Endothelial cell of umbilical vein (primary cell): ENCODE results near the gene BRF1. TPM values are rescaled to one million over a fixed set of nuclear protein-coding genes. Genes with fewer than 3 reads are reported as not detected.

Experiments used
- BruUV-seq: library from RNA; stranded (reverse); fragments of 400-500 nt; replicated peaks from 2 replicates; lab custom pipeline; 2021; lab: Mats Ljungman, UMichigan
- CTCF ChIA-PET: fragments of 300-600, 350-600 bp; sonication (Branson Sonifier 250); formaldehyde crosslinking; loops from one replicate; lab custom pipeline; 2021; ENCODE audit warnings: antibody characterized with exemption, inconsistent platforms; lab: Charles Lee
- POLR2A ChIA-PET: fragments of 300-600, 350-600 bp; sonication (Branson Sonifier 250); formaldehyde crosslinking; loops from one replicate; lab custom pipeline; 2021; ENCODE audit warnings: antibody characterized with exemption, inconsistent platforms; lab: Charles Lee
- DNase-seq: peaks from one replicate; pipeline ENCODE4 v3.0.0-alpha.2; 2011; ENCODE audit warnings: low read depth, low spot score
- FAIRE-seq: peaks from 2 replicates; lab custom pipeline; 2011; peaks lifted over from hg19 to GRCh38; lab: Jason Lieb, UNC
- H2AFZ ChIP-seq: 2 replicates; pipeline ENCODE4 v1.6.0; 2012; ENCODE audit warnings: low read depth, low read length, control low read depth, inconsistent platforms
- H3K27ac ChIP-seq: 2 replicates; pipeline ENCODE4 v1.5.1; 2011; ENCODE audit warnings: low read depth, mild to moderate bottlenecking, control low read depth, low read length, moderate library complexity; ENCODE audit not compliant: insufficient read depth
- H3K27me3 ChIP-seq, 2 experiments: 2 replicates each; pipeline versions ENCODE4 v1.6.0 to v1.6.1; 2011; ENCODE audit warnings: low read length in 2 of 2, mixed read lengths in 1 of 2; ENCODE audit not compliant: control insufficient read depth in 2 of 2, insufficient read depth in 2 of 2
- H3K36me3 ChIP-seq, 2 experiments: 2 replicates in 1 of 2; 3 replicates in 1 of 2; pipeline ENCODE4 v1.5.1; 2011; ENCODE audit warnings: low read length in 2 of 2, mild to moderate bottlenecking in 1 of 2, moderate library complexity in 1 of 2; ENCODE audit not compliant: control insufficient read depth in 2 of 2, insufficient read depth in 2 of 2; ENCODE audit errors: extremely low read depth in 1 of 2
- H3K4me1 ChIP-seq: 3 replicates; pipeline ENCODE4 v1.5.1; 2011; ENCODE audit warnings: mild to moderate bottlenecking, low read length; ENCODE audit not compliant: control insufficient read depth, insufficient read depth; ENCODE audit errors: extremely low read depth
- H3K4me2 ChIP-seq: 2 replicates; pipeline ENCODE4 v1.6.1; 2011; ENCODE audit warnings: low read length, control low read depth, mixed read lengths; ENCODE audit not compliant: insufficient read depth
- H3K4me3 ChIP-seq, 3 experiments: fragments of 200-600 bp in 1 of 3; sonication (generic), shearing (Covaris generic) in 1 of 3; replicated peaks in 1 of 3; 2 replicates each; pipeline ENCODE4 v1.5.1; 2011 to 2016; ENCODE audit warnings: control low read depth in 3 of 3, low read length in 3 of 3, mild to moderate bottlenecking in 2 of 3, inconsistent platforms in 1 of 3, low read depth in 1 of 3, moderate library complexity in 1 of 3; ENCODE audit not compliant: insufficient read depth in 1 of 3
- H3K79me2 ChIP-seq: 2 replicates; pipeline ENCODE4 v1.6.0; 2012; ENCODE audit warnings: low read length, inconsistent platforms; ENCODE audit not compliant: control insufficient read depth, insufficient read depth
- H3K9ac ChIP-seq: replicated peaks from 2 replicates; pipeline ENCODE3; 2011; ENCODE audit warnings: low read length, control low read depth; ENCODE audit not compliant: insufficient read depth; ENCODE audit errors: extremely low read depth
- H3K9me1 ChIP-seq: replicated peaks from 3 replicates; pipeline ENCODE4 v1.6.0; 2011; ENCODE audit warnings: mild to moderate bottlenecking, low read length; ENCODE audit not compliant: control insufficient read depth, insufficient read depth; ENCODE audit errors: extremely low read depth
- H3K9me3 ChIP-seq: replicated peaks from 2 replicates; pipeline ENCODE4 v1.5.1; 2012; ENCODE audit warnings: low read length, inconsistent platforms; ENCODE audit not compliant: control insufficient read depth, insufficient read depth
- H4K20me1 ChIP-seq: replicated peaks from 2 replicates; pipeline ENCODE3; 2011; ENCODE audit warnings: mild to moderate bottlenecking, low read length; ENCODE audit not compliant: control insufficient read depth, insufficient read depth; ENCODE audit errors: extremely low read depth
- EZH2 ChIP-seq: IDR thresholded peaks from 2 replicates; pipeline ENCODE4 v1.6.1; 2012; ENCODE audit warnings: borderline replicate concordance, low read depth, mild to moderate bottlenecking, moderate library complexity, low read length, inconsistent platforms; ENCODE audit not compliant: severe bottlenecking
- FOS ChIP-seq: IDR thresholded peaks from 2 replicates; pipeline ENCODE4 v1.6.1; 2011; ENCODE audit warnings: mild to moderate bottlenecking, low read length, moderate library complexity, borderline replicate concordance; ENCODE audit not compliant: insufficient read depth
- GATA2 ChIP-seq: IDR thresholded peaks from 2 replicates; pipeline ENCODE4 v1.7.0; 2011; ENCODE audit warnings: low read depth, mild to moderate bottlenecking, moderate library complexity, mixed read lengths, low read length; ENCODE audit not compliant: insufficient read length, insufficient read depth
- JUN ChIP-seq: IDR thresholded peaks from 2 replicates; pipeline ENCODE4 v1.6.1; 2011; ENCODE audit warnings: borderline replicate concordance, low read depth; ENCODE audit not compliant: insufficient read length, insufficient read depth
- MYC ChIP-seq: IDR thresholded peaks from one replicate; pipeline ENCODE4 v1.6.1; 2011; ENCODE audit warnings: mild to moderate bottlenecking, low read depth, low read length
- POLR2A ChIP-seq: IDR thresholded peaks from 2 replicates; pipeline ENCODE4 v1.6.1; 2012; ENCODE audit warnings: low read depth, mild to moderate bottlenecking, control low read depth, low read length
- POLR2AphosphoS5 ChIP-seq: IDR thresholded peaks from 2 replicates; pipeline ENCODE4 v1.6.1; 2012; ENCODE audit warnings: low read depth, mild to moderate bottlenecking, control low read depth, low read length, moderate library complexity; ENCODE audit not compliant: insufficient read depth
- dilution Hi-C: fragments of 300-500 bp; cut with MboI; formaldehyde crosslinking; loops from one replicate; pipeline ENCODE4 v1.15.0; 2019; ENCODE audit warnings: low sequenced_read_pairs; ENCODE audit not compliant: extremely low pct_ligation_motif_present
- intact Hi-C: fragments of 100-400 bp; cut with micrococcal nuclease; formaldehyde crosslinking; loops from one replicate; pipeline ENCODE4 v1.10.0; 2022
- polyA plus RNA-seq, 4 experiments: library from polyadenylated mRNA; depleted of rRNA in 3 of 4; stranded (reverse) in 3 of 4; unstranded in 1 of 4; fragments of >200 nt; gene quantifications; 2 replicates each; pipeline versions ENCODE4 v1.2.1 to v1.2.3, GENCODE V29; 2011 to 2012; ENCODE audit warnings: missing spikeins in 1 of 4
- total RNA-seq: library from RNA; stranded (reverse); gene quantifications from 2 replicates; pipeline ENCODE4 v1.2.3, GENCODE V29; 2021
- TF ChIP-seq, protein P1 (sequence below), 2 donors: IDR thresholded peaks; 1 replicate in 1 of 2; 2 replicates in 1 of 2; pipeline ENCODE4 v1.5.1; 2011; ENCODE audit warnings: low read length in 2 of 2, mild to moderate bottlenecking in 2 of 2, moderate library complexity in 2 of 2, control low read depth in 1 of 2, inconsistent platforms in 1 of 2, low read depth in 1 of 2; ENCODE audit not compliant: insufficient read depth in 1 of 2; ENCODE audit errors: extremely low read depth in 1 of 2
- TF ChIP-seq, protein P2 (sequence below): IDR thresholded peaks from 2 replicates; pipeline ENCODE4 v1.6.1; 2011; ENCODE audit not compliant: insufficient read depth, insufficient read length

Gene BRF1
- total and polyA plus RNA-seq, 2 donors (not counting 3 experiments of a cell fraction or from before 2014, with no cell fraction given) = 19.0 to 47.2 TPM

DNA sequence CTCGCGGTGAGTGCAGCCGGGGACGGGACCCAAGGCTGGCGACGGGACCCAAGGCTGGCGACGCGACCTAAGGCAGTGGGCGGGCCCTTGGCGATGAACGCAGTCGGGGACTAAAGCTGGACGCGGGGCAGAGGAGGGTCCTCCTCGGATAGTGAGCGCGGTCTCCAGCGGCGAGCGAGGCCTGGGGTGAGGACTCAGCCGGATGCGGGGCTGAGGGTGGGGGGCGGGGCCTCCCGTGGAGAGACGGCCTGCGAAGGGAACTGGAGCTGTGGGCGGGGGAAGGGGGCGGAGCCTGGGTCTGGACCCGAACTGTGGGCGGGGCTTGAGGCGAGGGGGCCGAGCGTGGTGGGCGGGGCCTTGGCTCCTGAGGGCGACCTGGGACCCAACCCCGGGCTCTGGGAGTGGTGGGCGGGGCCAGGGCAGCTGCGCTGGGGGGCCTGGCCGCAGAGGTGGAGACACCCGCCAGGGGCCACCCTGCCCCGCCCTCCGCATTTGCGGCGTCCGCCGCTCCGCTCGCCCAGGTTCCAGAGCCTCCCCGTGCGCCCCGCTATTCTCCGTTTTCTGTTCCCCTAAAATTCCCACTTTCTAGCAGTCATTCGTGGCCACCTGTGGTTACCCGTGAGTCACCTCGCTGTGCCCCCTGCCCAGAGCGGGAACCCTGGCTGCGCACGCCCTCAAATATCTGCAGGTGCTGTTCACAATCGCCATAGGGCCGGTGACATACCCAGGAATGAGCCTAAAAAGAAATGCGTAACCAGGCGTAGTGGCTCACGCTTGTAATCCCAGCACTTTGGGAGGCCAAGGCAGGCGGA lies 508 bp upstream of the BRF1 start:
- intact Hi-C loops (loop anchor here (1.0 to 10.0 kb wide), 7 partner anchors 12 to 324 kb away; partner anchors contain the start of genes AHNAK2, BTBD6, MTA1 and TEDC1), dilution Hi-C loops (no loop called here)
- no peaks in the 10 kb centered on the region for H4K20me1 ChIP-seq
- ChIA-PET CTCF (interaction anchor here (0.7 to 3.8 kb wide), 10 partner anchors 9 to 211 kb away, joined by 3 to 22 read pairs (median 4); partner anchors contain the start of genes BTBD6 and PACS2), POLR2A (interaction anchor here (0.9 to 1.2 kb wide), 2 partner anchors 13 to 132 kb away, joined by 3 read pairs; partner anchors contain the start of gene PACS2)
- no peaks in the 10 kb centered on the region for H3K27me3 ChIP-seq
- FAIRE-seq (peak; percentile 97), DNase-seq (peak; percentile 95)
- H3K4me2 ChIP-seq = peak overlapping the region; percentile 51
- peak overlapping the region; percentile 77 for H2AFZ ChIP-seq
- H3K27ac ChIP-seq = peak overlapping the region; percentile 62
- H3K4me3 ChIP-seq = peak overlapping the region; percentile 25 to 79 (median 54)
- H3K9ac ChIP-seq = peak overlapping the region; percentile 90
- no TSS peak for BruUV-seq
- H3K9me1 ChIP-seq = no peaks in the 10 kb centered on the region
- TF ChIP-seq POLR2A = peak; percentile 39
- no peak for TF ChIP-seq POLR2AphosphoS5
- TF ChIP-seq FOS = no peak
- TF ChIP-seq, protein P1, sequence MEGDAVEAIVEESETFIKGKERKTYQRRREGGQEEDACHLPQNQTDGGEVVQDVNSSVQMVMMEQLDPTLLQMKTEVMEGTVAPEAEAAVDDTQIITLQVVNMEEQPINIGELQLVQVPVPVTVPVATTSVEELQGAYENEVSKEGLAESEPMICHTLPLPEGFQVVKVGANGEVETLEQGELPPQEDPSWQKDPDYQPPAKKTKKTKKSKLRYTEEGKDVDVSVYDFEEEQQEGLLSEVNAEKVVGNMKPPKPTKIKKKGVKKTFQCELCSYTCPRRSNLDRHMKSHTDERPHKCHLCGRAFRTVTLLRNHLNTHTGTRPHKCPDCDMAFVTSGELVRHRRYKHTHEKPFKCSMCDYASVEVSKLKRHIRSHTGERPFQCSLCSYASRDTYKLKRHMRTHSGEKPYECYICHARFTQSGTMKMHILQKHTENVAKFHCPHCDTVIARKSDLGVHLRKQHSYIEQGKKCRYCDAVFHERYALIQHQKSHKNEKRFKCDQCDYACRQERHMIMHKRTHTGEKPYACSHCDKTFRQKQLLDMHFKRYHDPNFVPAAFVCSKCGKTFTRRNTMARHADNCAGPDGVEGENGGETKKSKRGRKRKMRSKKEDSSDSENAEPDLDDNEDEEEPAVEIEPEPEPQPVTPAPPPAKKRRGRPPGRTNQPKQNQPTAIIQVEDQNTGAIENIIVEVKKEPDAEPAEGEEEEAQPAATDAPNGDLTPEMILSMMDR (IDR thresholded peaks at IDR 0.05; ENCODE audit: extremely low read depth in 1 of 2, insufficient read depth in 1 of 2, low read depth in 1 of 2, low read length in 2 of 2) = peak in 1 of 2 donors; percentile 1
- TF ChIP-seq JUN = no peak
- TF ChIP-seq, protein P2, sequence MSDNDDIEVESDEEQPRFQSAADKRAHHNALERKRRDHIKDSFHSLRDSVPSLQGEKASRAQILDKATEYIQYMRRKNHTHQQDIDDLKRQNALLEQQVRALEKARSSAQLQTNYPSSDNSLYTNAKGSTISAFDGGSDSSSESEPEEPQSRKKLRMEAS = no peak
- no peak for TF ChIP-seq MYC
- no peak for TF ChIP-seq EZH2
- TF ChIP-seq GATA2 = no peak
- H3K36me3 ChIP-seq = no peaks in the 10 kb centered on the region
- no peaks in the 10 kb centered on the region for H3K9me3 ChIP-seq
- peaks cover 23% of the 10 kb centered on the region for H3K79me2 ChIP-seq
- peaks cover 9% of the 10 kb centered on the region for H3K4me1 ChIP-seq
